Measurements from ENCODE around the gene POC1A. TPM values are rescaled to one million over a fixed set of nuclear protein-coding genes. Genes with fewer than 3 reads are reported as not detected.
A peak's percentile ranks its signal among the peaks of the same experiment; 100 is the strongest.

The POC1A gene
- total and polyA plus RNA-seq, 10 donors = 1.6 to 4.4 (median 2.9) TPM

- Histone ChIP-seq H3K27me3 (replicated peaks in 1 of 7) (no peaks in the 10 kb centered on the region), H3K4me3 (no peak overlapping the region), H3K4me1 (peaks cover 0 to 49% (median 25%) of the 10 kb centered on the region in 6 donors), H3K36me3 (no peaks in the 10 kb centered on the region), H3K27ac (no peak overlapping the region), H3K9me3 (no peaks in the 10 kb centered on the region)
- peak; percentile 47 for DNase-seq
- intact Hi-C loops (cut with DNase I; ENCODE audit: low total_unique reads) = no loop called here
- no peak for TF ChIP-seq POLR2AphosphoS5 (IDR thresholded peaks at IDR 0.05)
- no peak for TF ChIP-seq POLR2A (IDR thresholded peaks at IDR 0.05)
- no peak for TF ChIP-seq CTCF (IDR thresholded peaks at IDR 0.05 in 8 of 11, conservative IDR thresholded peaks at IDR 0.05 in 3 of 11)
- WGBS, 5 donors = 89 to 94% (median 92%) methylated on average over 11 to 13 of the region's 13 CpGs
These were observed 69.1 kb downstream of the POC1A start for GRCh38 chr3:52084954-52085680.

- Histone ChIP-seq H3K4me1 (peaks cover 0 to 42% (median 24%) of the 10 kb centered on the region in 6 donors), H3K27me3 (replicated peaks in 1 of 7) (no peaks in the 10 kb centered on the region), H3K27ac (no peak overlapping the region), H3K9me3 (no peaks in the 10 kb centered on the region), H3K36me3 (peaks cover 0 to 3% (median 0%) of the 10 kb centered on the region in 6 donors), H3K4me3 (no peak overlapping the region)
- no peak for TF ChIP-seq POLR2A (IDR thresholded peaks at IDR 0.05)
- TF ChIP-seq POLR2AphosphoS5 (IDR thresholded peaks at IDR 0.05) = no peak
- peak; percentile 46 for DNase-seq
- intact Hi-C loops (cut with DNase I; ENCODE audit: low total_unique reads) = no loop called here
- 88 to 97% (median 95%) methylated on average over 9 of the region's 9 CpGs for WGBS, 5 donors
These were observed 69.8 kb downstream of the POC1A start for GRCh38 chr3:52084216-52084945.

GRCh38 chr3:52083556-52084087, 70.6 kb downstream of the POC1A start:
- no peak overlapping the region for H3K4me3 ChIP-seq
- DNase-seq = peak; percentile 38
- TF ChIP-seq POLR2A (IDR thresholded peaks at IDR 0.05) (no peak), POLR2AphosphoS5 (IDR thresholded peaks at IDR 0.05) (no peak), CTCF (IDR thresholded peaks at IDR 0.05 in 8 of 11, conservative IDR thresholded peaks at IDR 0.05 in 3 of 11) (no peak)
- peaks cover 0 to 35% (median 20%) of the 10 kb centered on the region in 6 donors for H3K4me1 ChIP-seq
- 92 to 98% (median 93%) methylated on average over 5 of the region's 5 CpGs for WGBS, 5 donors
- peaks cover 0 to 6% (median 0%) of the 10 kb centered on the region in 6 donors for H3K36me3 ChIP-seq
- intact Hi-C loops (cut with DNase I; ENCODE audit: low total_unique reads) = no loop called here
- no peaks in the 10 kb centered on the region for H3K9me3 ChIP-seq
- no peak overlapping the region for H3K27ac ChIP-seq
- no peaks in the 10 kb centered on the region for H3K27me3 ChIP-seq (replicated peaks in 1 of 7)

GRCh38 chr3:52082951-52083350, 71.3 kb downstream of the POC1A start:
- intact Hi-C loops (cut with DNase I; ENCODE audit: low total_unique reads) = no loop called here
- 93 to 98% (median 94%) methylated on average over 5 to 8 of the region's 8 CpGs for WGBS, 5 donors
- no peak overlapping the region for H3K4me3 ChIP-seq
- TF ChIP-seq POLR2A (IDR thresholded peaks at IDR 0.05) = no peak
- peaks cover under 1 to 31% (median 15%) of the 10 kb centered on the region in 6 donors for H3K4me1 ChIP-seq
- no peaks in the 10 kb centered on the region for H3K27me3 ChIP-seq (replicated peaks in 1 of 7)
- H3K36me3 ChIP-seq = peaks cover 0 to 6% (median 0%) of the 10 kb centered on the region in 6 donors
- no peak for DNase-seq
- no peaks in the 10 kb centered on the region for H3K9me3 ChIP-seq
- H3K27ac ChIP-seq = no peak overlapping the region
